HG03342 (cell line): ENCODE results near the gene SLC2A2.

ENCODE experiments used
- ATAC-seq: cut with Tn5 transposase; IDR thresholded peaks from one replicate; pipeline ENCODE4 v1.9.1; 2021; ENCODE audit warnings: mild to moderate bottlenecking, moderate library complexity; ENCODE audit not compliant: unreplicated experiment

SLC2A2 gene

GRCh38 chr3:171038342-171038741 is 11.8 kb upstream of the SLC2A2 start:
- no peak for ATAC-seq

- ATAC-seq = no peak
Measured at GRCh38 chr3:171028779-171029232, 2.3 kb upstream of the SLC2A2 start.

DNA sequence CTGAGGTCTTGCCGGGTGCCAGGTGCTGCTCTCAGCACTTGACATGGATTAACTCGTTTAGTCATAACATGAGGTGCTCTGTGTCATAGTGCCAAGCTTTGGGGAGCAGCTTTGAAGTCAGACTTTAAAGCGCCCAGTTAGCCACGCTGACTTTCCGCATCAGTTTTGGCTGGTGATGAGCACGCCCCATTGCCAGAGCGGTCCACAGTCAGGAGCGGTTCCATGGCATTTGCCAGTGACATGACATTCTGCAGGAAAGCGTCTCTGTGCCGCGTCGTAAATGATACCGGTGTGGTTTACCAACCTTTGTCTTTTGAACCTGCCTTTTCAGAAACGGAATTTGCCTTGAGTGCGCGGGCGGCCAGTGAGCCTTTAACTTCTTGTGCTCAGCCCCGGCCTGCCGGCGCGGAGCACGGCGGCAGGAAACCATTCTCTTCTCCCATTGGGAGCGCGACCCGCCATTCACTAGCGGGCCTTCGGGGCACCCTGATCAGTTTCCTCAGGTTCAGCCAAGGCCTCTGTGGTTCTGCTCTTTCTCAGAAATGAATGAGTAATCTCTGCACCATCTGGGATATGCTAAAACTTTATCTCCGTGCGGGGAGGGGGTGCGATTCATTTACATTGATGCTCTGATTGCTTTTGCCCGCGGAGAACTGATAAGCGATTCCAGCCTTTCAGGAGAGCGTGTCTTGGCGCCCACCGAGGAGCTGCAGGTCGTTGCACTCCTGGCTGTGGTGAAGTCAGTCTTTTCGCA is 1.7 kb upstream of the SLC2A2 start:
- peak; percentile 57 for ATAC-seq

- no peak for ATAC-seq
Measured at GRCh38 chr3:171023566-171023965, 3.0 kb downstream of the SLC2A2 start.

DNA sequence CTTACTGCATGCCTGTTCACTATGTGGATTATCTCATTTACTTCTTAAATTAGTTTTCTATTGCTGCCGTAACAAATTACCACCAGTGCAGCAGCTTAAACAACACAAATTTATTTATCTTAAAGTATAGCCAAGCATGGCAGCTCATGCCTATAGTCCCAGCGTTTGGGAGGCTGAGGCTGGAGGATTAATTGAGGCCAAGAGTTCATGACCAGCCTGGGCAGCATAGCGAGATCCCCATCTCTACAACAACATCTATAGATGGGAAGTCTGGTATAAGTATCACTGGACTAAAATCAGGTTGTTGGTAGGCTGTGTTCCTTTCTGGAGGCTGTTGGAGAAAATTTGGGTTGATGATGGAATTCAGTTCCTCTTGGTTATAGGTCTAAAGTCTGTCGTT is 5.1 kb downstream of the SLC2A2 start:
- ATAC-seq = no peak

GRCh38 chr3:171018156-171018935 is 8.2 kb downstream of the SLC2A2 start:
- no peak for ATAC-seq

DNA sequence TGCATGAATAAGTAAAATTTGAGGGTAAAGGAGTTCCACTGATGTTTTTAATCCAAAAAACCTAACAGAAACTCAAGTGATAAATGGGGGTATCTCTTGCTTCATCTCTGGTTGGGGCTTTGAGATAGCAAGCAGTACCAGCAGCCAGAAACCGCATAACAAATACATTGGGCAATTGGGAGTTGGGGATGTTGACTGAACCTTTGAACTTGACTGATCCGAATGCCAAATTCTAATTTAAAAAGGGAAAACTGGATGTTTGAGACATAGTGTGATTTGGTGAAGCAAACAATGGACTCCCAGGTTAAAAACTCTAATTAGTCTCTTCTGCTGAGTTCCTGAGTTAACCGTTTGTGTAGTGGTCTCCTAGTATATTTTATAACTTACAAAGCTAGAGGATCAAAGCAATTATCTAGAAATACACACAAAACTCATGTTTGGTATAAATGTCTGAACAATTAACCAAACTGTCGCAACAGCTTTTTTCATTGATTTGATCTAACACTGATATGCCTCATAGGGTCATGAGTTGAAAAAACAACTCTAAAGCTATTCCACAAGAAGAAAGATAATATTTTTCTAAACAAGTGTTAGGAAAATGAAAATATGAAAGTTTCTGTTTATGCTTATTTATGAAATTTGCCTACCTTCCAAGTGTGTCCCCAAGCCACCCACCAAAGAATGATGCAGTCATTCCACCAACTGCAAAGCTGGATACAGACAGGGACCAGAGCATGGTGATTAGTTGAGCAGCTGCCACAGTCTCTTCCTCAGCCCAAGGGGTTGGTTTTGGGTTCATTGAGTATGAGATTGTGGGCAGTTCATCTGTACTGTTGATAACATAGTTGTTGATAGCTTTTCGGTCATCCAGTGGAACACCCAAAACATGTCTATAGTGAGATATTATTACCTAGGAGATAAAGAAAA is 12.4 kb downstream of the SLC2A2 start:
- no peak for ATAC-seq

DNA sequence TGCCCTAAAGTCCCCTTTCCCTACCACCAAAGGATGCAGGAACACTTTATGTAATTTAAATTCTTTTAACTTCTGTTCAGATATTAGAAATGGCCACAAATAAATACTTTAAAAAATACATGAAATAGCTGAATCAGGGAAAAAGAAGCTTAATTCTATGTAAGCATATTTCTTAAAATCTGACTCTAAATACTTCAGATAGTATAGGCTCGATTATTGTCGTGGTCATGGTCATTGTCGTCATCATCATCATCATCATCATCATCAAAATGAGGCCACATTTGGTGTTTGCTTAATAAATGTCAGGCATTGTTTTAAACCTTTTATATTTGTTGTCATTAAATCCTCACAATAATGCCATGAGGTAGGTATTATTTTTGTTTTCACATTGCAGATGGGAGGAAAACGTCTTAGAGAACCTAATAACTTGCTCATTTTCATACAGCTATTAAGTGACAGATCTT is 14.6 kb downstream of the SLC2A2 start:
- ATAC-seq = no peak

DNA sequence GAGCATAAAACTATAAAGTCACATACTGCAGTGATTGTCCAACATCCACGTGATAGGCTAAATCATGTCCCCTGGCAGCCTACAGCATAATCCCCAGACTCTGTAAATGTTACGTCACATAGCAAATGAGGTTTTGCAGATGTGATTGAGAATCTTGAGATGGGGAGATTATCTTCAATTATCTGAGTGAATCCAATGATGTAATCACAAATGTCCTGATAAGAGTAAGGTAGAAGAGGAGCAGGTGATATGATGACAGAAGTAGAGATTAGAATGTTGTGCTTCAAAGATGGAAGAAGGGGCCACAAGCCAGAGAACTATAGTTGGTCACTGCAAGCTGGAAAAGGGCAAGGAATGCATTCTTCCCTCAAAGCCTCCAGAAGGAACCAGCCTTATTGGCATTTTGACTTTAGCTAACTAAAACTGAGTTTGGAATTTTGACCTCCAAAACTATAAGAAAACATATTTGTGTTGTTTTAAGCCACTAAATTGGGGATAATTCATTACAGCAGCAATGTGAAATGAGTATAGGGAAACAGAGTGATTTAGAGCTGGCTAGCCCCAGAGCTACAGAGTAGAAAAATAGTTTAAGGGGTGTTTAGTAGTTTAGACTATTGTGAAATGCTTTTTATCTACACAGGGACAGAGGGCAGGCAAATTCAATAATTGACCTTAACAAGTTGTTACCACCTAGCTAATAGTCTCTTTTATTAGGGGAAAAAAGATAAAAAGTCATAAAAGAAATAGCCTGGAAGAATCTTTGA is 15.2 kb downstream of the SLC2A2 start:
- ATAC-seq = no peak

DNA sequence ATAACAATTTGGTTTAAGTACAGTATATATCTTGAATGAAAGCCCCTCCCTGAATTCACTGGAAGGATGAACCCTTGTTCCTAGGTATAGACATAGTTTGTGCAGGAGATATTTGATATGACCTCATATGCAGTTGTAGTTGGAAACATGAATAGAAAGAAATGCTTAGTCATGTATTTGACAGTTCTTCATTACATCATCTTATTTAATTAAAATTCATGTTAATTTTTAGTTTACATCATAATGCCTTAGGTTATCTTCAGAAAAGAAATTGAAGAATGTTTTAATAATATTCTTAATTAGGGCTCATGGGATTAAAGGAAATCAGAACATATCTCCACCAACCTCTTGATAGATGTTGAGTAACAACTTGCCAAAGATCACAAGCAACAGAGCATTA is 19.2 kb downstream of the SLC2A2 start:
- ATAC-seq = no peak

- ATAC-seq = no peak
Measured at GRCh38 chr3:171005648-171006047, 20.9 kb downstream of the SLC2A2 start.

- peak; percentile 69 for ATAC-seq
Measured at GRCh38 chr3:171001957-171002694, 24.4 kb downstream of the SLC2A2 start.

DNA sequence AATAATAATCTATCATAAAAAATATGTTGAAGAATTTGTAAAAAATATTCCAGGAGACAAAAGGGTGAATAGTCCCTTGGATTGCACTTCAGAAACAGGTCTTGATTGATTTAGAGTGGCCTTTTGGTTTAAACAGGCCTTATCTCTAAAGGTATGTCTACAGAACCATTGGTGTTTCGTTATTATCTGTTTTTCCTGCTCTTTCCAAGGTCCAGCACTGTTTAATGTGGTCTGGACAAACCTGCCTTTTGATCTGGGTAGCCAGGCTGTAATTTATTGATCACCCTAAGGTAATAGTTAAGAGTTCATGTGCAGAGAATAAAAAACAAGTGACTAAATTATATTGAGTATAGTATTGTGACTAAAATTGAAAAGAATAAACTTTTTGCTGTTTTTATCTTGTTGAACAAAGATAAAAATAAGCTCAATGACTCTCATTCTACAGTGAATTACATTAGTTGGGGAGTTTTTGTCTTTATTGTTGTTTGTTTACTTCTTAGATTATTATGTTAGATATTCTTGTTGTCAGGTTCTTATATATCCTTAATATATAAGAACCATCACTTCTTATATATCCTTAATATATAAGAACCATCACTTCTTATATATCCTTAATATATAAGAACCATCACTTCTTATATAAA is 25.1 kb downstream of the SLC2A2 start:
- ATAC-seq = no peak

DNA sequence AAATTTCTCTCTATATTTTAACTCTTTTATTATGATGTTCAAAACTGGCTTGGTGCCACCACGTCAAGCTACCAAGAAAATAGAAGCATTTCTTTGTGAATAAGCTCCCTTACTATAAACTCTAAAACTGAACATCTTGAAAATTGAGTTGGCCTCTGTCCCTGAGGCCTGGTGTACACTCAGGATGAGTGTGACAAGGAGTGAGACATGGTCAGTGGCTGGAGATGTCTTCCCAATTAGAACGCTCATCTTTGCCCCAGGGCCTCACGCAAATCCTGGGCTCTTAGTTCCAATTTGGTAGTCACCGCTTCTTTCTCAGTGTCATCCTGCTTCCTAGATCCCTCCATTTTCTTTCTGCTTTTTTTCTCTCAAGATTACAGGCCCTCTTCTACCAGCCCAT is 26.2 kb downstream of the SLC2A2 start:
- no peak for ATAC-seq

DNA sequence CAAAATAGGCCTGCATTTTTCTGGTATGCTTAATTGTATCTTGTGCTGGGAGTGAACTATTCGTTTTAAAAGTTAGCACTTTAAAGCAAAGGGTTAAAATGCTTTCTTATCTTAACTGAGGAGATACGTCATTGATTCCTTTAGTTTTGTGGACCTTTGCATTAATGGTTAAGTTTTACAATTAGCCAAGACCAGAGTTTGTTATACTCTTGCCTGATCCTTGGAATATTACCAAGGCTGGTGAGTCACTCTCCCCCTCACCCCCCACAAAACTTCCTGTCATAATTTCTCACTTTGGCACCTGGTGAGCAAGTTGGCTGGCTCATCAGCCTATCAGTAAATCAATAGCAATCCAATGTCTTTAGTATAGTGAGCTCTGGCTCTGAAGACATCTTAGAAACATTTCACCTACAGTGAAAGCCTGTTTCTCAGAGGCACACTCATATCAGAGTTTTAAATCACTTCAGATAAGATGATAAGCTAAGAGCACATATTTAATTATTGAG is 26.7 kb downstream of the SLC2A2 start:
- no peak for ATAC-seq

GRCh38 chr3:170997961-170998913 is 28.3 kb downstream of the SLC2A2 start:
- no peak for ATAC-seq

DNA sequence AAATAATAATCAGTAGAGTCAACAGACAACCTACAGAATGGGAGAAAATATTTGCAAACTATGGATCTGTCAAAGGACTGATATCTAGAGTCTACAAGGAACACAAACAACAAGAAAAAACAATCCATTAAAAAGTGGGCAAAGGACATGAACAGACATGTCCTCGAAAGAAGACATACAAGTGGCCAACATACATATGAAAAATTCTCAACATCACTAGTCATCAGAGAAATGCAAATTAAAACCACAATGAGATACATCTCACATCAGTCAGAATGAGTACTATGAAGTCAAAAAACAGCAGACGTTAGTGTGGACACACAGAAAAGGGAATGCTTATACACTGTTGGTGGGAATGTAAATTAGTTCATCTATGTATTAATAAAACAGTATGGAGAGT is 33.7 kb downstream of the SLC2A2 start:
- ATAC-seq = no peak

- ATAC-seq = no peak
Measured at GRCh38 chr3:170991664-170992063, 34.9 kb downstream of the SLC2A2 start.
